Subcutaneous adipose tissue (tissue), 4 donors: Measurements from ENCODE around the gene MYCT1. TPM values are rescaled to one million over a fixed set of nuclear protein-coding genes. Genes with fewer than 3 reads are reported as not detected.

Source experiments
- CTCF ChIP-seq: fragments of 450-650 bp; IDR thresholded peaks from one replicate; pipeline ENCODE4 v1.5.1; 2016; ENCODE audit warnings: low read depth, mild to moderate bottlenecking, control low read depth, antibody characterized with exemption, moderate library complexity
- total RNA-seq, 4 donors: library from RNA; depleted of rRNA; stranded (reverse); fragments of >200 nt; gene quantifications; one replicate each; pipeline ENCODE4 v1.1.0, GENCODE V29; 2016

MYCT1 gene
- total RNA-seq, 4 donors from 2014 or later: 8.8 to 34.5 (median 23.7) TPM

- no peak for TF ChIP-seq CTCF
Observed at GRCh38 chr6:152680879-152681517, 16.7 kb upstream of the MYCT1 start.

- no peak for TF ChIP-seq CTCF
Observed at GRCh38 chr6:152682141-152682540, 15.6 kb upstream of the MYCT1 start.

- TF ChIP-seq CTCF: no peak
Observed at GRCh38 chr6:152685819-152686218, 11.9 kb upstream of the MYCT1 start.

GRCh38 chr6:152695372-152696045 is 2.2 kb upstream of the MYCT1 start:
- TF ChIP-seq CTCF: no peak

GRCh38 chr6:152696522-152696921 is 1.2 kb upstream of the MYCT1 start:
- no peak for TF ChIP-seq CTCF

GRCh38 chr6:152698692-152699091 is 995 bp downstream of the MYCT1 start:
- no peak for TF ChIP-seq CTCF

- no peak for TF ChIP-seq CTCF
Observed at GRCh38 chr6:152700427-152700826, 2.7 kb downstream of the MYCT1 start.
